DMS79 treated with DMSO at 0.1 percent for 48 hours (cell line): ENCODE data around the gene TMEM250.
A peak's percentile ranks its signal among the peaks of the same experiment; 100 is the strongest.
"Not testable (repeated sequence)": the region's sequence is repeated elsewhere in the genome, so short reads cannot be mapped to it uniquely, and the experiment has no call there.

Experiments used
- DNase-seq: peaks from one replicate; lab custom pipeline; 2025; lab: John Stamatoyannopoulos, UW

Gene TMEM250, protein sequence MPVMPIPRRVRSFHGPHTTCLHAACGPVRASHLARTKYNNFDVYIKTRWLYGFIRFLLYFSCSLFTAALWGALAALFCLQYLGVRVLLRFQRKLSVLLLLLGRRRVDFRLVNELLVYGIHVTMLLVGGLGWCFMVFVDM

DNA sequence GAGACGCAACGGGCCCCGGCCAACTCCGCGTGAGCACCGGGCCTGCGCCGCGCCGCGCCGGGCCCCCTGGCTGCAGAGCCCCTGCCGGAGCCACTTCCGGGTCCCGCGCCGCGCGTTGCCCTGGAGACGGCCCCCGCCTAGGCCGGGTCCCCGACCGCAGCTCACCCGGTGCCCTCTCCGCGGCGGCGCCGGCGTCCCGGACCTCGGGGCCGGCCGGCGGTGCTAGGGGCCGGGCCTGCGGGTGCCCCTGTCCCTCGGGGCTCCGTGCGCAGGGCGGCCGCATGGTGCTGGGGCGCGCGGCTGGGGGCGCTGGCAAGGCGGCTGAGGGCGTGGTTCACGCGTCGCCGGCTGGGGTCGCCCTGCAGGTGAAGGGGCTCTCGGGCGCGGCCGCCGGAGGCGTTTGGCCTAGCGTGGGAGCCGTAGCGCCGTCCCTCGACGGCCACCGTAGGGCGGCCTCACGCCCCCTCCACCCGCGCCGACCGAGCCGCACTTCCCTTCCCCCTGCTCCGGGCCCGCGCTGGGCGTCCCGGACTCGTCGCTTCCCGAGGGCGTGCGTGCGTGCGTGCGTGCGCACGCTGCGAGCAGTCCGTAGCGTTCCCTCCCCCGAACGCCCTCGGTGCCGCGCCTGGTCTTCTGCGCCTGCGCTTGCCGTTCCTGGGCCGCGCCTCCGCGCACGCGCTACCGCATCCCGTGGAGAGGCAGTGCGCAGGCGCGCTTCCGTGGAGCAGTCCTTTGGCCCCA is at the start of gene TMEM250:
Gene TMEM250, minus strand, starts transcription at position 556 of the 741 bp plus-strand sequence. CDS start 1,975 bp downstream, outside the sequence.
- peak; percentile 90 for DNase-seq

DNA sequence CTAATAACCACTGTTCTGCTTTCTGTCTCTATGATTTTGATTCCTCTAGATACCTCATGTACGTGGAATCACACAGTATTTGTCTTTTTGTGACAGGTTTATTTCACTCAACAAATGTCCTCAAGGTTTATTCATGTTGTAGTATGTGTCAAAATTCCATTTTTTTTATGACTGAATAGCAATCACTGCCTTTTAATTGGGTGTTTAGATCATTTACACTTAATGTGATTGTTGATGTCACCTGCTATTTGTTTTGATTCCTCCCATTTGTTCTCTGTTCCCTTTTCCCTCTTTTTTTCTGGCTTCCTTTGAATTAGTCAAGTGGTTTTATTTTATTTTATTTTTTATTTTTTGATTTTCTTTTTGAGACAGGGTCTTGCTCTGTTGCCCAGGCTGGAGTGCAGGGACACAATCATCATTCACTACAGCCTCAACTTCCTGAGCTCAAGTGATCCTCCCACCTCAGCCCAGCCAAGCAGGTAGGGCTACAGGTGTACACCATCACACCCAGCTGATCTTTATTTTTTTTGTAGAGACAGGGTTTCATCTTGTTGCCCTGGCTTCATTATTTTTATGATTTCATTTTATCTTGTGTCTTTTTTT is 44.7 kb upstream of the TMEM250 start:
- DNase-seq, result no peak

DNA sequence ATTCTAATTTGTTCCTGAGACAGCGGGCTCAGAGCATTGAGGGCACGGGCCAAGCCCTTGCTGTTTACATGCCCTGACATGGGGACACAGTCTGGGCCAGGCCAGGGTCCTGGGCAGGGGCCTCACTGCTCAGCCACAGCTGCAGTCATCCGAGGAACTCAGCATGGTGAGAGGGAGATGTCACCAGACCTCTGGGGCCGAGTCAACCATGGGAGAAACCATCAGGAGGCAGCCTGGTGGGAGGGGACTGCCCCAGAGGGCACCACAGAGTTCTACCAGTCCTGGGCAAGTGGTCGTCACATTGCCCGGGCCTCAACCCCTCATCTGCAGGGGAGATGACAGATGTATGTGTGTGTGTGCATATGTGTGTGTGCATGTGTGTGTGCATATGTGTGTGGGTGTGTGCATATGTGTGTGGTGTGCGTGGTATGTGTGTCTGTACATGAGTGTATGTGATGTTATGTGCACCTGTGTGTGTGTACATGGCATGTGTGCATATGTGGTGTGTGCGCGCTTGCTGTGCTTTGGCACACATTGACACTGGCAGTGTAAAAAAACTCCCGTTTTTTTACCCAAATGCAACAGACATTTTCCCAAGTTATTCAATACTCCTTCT is 42.4 kb upstream of the TMEM250 start:
- DNase-seq, result no peak

DNA sequence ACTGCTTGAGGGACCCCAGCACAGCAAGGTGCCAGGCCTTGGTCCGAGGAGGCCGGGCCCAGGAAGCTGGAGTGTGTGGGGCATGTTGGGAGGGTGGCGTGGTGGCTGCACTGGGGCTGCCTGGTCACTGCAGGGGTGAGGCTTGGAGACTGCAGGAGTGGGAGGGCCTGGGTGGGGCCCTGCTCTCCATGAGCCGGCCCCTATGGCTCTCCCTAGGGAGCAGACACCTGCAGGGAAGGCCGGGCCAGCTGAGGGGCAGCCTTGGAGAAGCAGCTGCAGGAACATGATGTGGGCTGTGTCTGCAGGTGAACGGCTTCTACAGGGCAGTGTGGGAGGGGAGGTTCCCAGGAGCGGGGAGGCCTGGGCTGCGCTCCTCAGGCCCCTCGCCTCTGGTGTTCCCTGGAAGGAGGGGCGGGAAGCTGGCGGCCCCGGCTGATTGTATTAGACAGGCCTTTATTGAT is 41.7 kb upstream of the TMEM250 start:
- peak; percentile 17 for DNase-seq

DNA sequence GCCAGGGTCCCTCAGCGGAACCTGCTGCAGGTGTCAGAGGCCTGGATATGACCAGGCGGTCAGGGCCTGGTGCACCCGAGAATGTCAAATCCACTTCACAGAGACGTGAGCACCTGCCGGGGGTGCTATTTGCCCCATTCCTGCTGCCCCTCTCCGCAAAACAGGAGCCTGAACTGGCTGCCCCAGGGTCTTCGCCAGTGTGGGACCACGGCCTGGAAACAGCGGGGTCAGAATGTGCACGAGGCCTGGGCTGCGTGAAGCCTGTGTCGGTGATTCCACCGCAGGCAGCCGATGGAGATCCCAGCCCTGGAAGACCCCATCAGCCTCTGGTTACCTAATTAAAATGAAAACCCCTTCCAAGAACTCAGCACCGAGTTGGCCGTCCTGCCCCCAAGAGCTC is 41.2 kb upstream of the TMEM250 start:
- no peak for DNase-seq

DNA sequence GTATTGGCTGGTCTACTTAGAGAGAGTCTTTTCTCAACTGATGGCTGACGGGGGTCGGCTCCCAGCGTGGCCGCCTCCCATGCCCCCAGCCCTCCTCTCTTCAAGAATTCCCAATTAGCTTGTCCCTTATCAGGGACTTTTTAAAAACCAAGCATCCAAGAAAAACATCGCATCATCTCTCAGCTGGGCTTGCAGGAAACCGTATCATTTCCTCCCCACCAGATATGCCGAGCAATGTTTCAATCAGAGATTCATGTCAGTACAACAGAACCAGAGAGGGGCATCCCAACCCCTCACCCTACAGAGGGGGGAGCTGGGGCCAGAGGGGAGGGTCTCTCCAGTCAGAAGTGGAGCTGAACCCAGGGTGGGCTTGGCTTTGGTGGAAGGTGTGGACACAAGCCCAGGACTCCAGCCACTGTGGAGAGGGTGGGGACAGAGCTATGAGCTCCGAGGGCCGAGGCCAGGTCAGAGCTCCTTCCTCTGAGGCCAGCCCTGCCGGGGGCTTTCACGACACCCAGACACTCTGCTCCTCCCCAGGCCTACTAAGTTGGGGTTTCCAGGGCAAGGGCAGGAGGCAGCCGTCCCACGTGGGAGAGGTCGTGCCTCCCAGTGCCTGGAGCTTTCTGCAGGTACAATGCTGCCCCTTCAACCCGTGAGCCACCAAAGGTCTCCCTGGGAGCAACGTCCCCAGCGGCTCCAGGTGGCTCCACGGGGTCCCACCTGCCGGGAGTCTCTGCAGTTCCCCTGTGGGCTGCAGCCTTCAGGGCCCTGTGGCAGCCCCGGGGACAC is 39.0 kb upstream of the TMEM250 start:
- DNase-seq, result no peak

DNA sequence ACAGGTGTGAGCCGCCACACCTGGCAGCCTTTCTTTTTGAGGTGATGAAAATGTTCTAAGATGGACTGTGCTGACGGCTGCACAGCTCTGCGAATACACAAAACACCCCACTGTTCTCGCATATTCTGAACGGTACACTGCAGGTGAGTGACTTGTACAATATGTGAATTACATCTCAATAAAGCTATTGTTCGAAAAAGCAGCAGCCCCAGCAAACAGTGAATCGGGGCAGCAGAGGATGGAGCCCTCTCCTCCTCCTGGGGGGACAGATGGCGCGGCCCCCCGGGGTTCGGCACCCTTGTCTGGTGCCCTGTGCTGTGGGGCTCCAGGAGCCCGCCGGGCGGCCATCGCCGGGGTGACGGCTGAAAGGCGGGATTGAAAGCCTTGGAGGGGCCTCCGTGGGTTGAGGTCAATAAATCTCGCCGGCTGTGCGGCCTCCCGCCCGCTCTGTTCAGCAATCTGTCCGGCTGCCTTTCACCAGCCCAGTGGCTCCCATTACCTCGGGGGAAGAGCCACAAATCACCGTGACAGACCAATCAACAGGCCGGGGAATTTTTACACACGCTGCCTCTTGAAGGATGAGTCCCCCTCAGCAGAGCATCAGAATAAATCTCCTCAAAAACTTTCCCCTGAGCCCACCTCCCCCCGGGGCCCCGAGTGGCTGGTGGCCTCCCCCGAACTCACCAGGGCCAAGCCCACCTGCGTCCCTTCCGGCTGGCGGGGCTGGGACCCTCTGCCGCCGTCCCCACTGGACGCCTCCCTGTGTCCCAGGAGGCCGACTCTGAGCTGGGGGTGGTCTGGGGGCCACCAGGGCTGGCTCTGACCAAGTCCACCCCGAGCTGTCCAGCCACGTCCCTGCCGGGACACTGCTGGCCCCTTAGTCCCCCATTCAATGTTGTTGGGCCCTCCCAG is 37.8 kb upstream of the TMEM250 start:
- DNase-seq, result no peak

DNA sequence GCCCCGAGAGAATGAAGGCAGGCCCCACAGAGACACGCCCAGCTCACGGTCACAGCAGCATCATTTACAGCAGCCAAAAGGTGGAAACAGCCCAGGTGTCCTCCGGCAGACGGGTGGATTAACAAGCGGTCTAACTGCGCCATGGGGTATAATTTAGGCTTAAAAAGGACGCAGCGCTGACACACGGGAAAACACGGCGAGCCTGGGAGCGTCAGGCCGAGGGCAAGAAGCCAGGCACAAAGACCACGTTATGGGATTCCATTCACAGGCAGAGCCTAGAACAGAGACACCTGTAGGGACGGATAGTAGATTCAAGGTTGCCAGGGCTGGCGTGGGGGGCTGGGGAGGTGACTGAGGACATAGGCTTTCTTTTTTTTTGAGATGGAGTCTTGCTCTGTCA is 36.9 kb upstream of the TMEM250 start:
- no peak for DNase-seq

DNA sequence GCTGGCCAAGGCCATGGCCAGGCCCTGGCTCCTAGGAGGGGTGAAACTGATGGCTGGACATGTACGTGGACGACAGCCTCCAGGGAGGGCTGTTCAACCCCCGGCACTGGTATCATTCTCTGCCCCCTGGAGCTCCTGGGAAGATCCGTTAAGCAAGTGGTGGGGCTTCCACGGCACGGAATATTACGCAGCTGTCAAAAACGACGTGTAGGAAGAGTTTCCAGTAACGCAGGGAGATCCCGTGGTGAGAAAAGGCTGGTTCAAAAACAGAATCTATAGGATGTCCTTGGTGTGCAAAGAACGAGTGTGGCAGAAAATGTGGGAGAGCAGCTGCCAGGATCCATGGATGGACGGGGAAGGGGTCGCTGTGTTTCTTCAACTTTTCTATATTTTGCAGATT is 36.3 kb upstream of the TMEM250 start:
- DNase-seq, result no peak

DNA sequence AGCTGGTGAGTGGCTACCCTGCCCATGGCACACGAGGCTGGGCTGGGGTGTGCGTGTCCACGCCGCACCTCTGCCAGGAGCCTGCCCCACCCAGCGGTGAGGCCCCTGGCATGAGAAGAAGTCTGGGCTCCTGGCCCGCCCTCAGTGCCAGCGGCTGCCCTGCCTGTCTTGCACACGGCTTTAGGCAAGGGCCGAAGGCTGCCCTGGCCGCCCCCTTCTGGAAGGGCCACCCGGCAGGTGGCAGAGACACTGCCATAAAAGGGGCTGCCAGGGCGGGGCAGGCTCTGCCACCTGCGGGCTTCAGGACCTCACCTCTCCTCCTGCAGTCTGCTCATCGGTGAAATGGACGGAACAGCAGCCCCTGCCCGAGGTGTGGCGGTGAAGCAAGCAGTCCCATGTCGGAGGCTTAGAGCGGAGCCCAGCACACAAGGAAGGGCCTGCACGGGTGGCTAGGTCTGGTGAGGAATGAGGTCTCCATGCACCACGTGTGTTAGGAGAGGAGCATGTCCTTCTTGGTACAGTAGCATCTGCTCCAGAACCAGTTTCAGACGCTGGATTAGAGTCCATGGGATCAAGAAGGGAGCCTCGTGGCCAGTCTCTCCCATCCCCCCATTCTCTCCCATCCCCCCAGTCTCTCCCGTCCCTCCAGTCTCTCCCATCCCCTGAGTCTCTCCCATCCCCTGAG is 34.8 kb upstream of the TMEM250 start:
- DNase-seq, result no peak

DNA sequence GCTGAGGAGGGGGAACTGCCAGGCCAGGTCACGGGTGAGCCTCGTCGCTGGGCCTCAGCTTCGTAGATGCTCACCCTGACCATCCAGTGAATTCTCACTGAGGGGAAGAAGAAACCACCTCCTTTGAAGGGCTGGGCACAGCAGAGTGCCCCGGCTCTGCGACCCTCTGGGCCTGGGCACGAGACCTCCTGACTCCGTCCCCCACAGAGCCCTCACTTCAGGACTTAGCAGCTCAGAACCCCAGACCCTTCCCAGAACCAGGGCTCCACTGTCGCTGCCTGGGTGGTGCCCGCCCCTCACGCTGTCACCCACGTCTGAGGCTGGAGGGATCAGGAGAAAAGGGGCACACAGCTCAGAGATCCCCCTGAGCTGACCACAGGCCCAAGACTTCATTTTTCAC is 34.3 kb upstream of the TMEM250 start:
- DNase-seq, result no peak

DNA sequence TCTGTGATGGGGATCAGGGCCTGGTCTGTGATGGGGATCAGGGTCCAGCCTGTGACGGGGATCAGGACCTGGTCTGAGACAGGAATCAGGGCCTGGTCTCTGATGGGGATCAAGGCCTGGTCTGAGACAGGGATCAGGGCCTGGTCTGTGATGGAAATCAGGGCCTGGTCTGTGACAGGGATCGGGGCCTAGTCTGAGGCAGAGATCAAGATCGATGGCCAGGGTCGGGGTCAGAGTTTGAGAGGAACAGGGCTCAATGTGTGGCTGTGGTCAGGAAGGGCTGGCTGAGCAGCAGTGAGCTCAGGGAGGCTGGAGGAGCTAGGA is 33.8 kb upstream of the TMEM250 start:
- DNase-seq, result no peak

DNA sequence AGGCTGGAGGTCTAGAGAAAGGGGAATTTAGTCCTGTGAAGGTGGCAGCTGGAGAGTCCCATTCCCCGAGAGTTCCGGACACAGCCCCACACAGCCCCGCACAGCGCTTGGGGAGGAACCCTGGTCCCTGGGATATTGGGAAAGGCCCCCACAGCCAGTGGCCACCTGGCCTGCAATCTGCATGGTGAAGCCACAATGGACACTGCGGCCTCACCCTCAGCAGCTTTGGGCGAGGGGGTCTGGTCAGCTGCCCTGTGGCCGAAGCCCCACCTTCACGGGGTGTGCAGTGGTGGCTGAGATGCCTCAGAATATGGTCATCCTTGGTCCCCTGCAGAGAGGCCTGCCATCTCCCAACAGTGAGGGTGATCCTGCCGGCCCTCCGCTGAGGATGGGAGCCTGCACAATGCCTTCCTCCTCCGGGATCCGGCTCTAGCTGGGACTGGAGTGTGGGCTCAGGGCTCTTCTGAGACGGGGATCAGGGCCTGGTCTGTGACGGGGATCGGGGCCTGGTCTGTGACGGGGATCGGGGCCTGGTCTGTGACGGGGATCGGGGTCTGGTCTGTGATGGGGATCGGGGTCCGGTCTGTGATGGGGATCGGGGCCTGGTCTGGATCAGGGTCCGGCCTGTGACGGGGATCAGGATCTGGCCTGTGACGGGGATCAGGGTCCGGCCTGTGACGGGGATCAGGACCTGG is 33.3 kb upstream of the TMEM250 start:
- no peak for DNase-seq

DNA sequence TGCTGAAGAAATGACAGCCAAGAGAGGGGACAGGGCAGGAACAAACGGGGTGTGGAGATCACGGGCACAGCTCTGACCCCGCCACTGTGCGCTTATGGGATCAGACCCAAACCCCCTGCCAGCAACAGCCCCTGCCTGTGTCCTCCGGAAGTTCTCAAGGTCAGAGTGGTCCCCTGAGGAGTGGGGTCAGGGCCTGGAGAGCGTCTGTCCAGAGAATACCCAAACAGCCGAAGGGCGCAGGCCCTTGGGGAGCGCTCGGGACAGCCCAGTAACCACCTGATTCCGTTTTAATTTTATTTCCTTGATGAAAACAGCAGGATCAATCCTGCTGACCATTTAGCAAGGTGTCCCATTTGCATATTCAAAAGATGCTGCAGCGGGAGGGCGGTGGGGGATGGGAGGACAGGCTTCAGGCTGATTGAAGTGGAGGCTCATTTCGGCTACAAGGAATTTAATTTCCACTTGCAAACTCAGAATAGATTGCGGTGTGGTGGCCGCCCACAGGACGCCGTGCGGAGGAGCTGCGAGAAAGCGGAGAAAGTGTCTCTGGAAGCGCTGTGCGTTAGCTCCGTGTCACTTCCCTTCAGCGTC is 32.6 kb upstream of the TMEM250 start:
- DNase-seq, result no peak

DNA sequence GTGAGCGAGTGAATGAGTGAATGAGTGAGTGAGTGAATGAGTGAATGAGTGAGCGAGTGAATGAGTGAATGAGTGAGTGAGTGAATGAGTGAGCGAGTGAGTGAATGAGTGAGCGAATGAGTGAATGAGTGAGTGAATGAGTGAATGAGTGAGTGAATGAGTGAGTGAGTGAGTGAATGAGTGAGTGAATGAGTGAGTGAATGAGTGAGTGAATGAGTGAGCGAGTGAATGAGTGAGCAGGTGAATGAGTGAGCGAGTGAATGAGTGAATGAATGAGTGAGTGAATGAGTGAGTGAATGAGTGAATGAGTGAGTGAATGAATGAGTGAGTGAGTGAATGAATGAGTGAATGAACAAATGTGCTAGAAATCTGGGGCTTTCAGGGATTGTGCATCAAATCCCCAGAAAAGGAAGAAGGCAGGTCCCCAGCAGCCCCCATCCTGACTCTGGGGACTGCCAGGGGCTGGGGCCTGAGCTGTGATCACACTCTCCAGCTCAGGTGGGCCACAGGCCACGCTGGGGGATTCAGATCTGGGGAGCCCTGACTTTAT is 32.1 kb upstream of the TMEM250 start:
- DNase-seq, result not testable (repeated sequence)

DNA sequence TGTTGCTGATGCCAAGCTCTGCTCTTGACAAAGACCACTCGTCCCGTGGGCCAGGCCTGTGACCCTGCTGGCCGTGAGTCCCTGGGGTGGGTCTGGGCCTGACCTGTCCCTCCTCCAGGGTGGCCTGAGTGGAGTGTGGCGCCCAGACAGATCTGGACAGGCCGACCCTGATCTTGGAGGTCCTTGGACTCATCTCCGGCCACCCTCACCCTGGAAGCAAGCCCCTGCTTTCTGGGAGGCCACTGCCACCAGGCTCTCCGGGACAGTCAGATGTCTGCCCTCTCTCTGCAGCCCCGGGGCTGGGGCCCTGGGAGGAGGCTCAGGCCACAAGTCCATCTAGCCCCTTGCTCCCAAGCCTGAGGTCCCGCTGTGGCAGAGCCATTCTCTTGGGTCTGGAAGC is 31.2 kb upstream of the TMEM250 start:
- DNase-seq, result no peak

DNA sequence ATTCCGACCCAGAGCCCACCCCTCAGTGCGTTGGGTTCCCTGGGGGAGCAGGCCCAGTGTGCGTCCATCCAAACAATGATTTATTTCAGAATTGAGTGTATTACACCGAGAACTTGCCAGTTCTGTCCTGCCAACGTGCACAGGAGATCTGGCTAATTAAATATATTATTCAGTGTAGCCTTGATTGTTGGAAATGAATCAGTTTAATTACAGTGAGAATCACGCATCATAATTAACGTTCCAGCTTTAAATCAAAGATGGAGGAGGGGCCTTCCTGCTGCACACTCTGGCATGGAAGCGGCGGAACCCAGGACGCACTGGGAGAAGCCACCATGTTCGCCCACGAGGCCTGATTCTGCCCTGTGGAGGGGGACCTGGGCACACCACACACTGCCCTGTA is 30.7 kb upstream of the TMEM250 start:
- no peak for DNase-seq

DNA sequence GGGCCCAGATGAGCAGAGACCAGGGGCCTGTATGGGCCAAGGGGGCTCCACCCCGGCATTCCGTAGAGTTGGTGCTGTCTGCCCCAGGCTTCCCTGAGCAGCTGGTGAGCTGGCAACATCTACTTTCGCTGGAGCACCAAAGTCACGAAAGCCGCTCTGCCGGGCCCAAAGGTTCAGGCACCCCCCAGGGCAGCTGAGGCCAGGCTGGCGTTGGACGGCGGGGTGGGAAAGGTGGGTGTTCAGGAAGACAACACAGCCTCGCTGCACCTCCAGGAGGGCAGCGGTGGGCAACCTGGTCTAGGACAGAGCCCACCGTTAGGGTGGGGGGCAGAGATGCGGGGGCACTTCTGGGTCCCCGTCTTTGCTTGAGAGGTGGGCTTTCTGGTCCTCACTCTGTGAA is 30.1 kb upstream of the TMEM250 start:
- DNase-seq, result no peak
